ENCODE measurements around the gene TMEM125.

The TMEM125 gene

DNA sequence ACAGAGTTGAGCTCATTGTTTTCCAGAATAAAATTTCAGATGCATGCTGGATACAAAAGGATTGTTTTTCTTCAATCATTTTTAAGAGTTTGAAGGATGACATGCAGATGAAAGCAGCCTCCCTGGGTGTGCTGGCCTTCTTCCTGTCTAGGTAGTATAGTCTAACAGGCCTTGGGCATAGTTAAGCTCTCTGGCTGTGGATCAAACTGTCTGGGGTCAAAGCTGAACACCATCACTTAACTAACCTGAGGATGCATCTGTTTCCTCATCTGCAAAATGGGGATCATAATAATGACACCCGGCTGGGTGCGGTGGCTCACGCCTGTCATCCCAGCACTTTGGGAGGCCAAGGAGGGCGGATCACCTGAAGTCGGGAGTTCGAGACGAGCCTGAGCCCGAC lies 25.0 kb downstream of the TMEM125 start:
- no peaks in the 10 kb centered on the region for H3K36me3 ChIP-seq (ENCODE audit: control insufficient read depth, low read length)
- TF ChIP-seq, protein P1, sequence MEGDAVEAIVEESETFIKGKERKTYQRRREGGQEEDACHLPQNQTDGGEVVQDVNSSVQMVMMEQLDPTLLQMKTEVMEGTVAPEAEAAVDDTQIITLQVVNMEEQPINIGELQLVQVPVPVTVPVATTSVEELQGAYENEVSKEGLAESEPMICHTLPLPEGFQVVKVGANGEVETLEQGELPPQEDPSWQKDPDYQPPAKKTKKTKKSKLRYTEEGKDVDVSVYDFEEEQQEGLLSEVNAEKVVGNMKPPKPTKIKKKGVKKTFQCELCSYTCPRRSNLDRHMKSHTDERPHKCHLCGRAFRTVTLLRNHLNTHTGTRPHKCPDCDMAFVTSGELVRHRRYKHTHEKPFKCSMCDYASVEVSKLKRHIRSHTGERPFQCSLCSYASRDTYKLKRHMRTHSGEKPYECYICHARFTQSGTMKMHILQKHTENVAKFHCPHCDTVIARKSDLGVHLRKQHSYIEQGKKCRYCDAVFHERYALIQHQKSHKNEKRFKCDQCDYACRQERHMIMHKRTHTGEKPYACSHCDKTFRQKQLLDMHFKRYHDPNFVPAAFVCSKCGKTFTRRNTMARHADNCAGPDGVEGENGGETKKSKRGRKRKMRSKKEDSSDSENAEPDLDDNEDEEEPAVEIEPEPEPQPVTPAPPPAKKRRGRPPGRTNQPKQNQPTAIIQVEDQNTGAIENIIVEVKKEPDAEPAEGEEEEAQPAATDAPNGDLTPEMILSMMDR (IDR thresholded peaks at IDR 0.05; ENCODE audit: low read depth, low read length, poor library complexity, severe bottlenecking): no peak
- no peak for TF ChIP-seq EZH2phosphoT487 (IDR thresholded peaks at IDR 0.05; ENCODE audit: borderline replicate concordance, low read length)
- H3K9me3 ChIP-seq (ENCODE audit: control insufficient read depth, insufficient read depth, low read length): no peaks in the 10 kb centered on the region
- no peaks in the 10 kb centered on the region for H4K20me1 ChIP-seq (ENCODE audit: control insufficient read depth, insufficient read depth, low read depth, low read length)
- H3K4me1 ChIP-seq (ENCODE audit: control insufficient read depth, low read length): no peaks in the 10 kb centered on the region
- H3K27me3 ChIP-seq (ENCODE audit: control insufficient read depth, low read length): no peaks in the 10 kb centered on the region
- no peaks in the 10 kb centered on the region for H3F3A ChIP-seq (ENCODE audit: control insufficient read depth, insufficient read depth)
- no peaks in the 10 kb centered on the region for H3K9me2 ChIP-seq (replicated peaks; ENCODE audit: control insufficient read depth, low read length)
- no peak overlapping the region for H3K4me3 ChIP-seq (ENCODE audit: low read length)
- H3K79me2 ChIP-seq (ENCODE audit: control insufficient read depth, low read length): no peaks in the 10 kb centered on the region
- no peak overlapping the region for H3K4me2 ChIP-seq (ENCODE audit: low read length)
- no peak overlapping the region for H3K27ac ChIP-seq (ENCODE audit: low read depth, low read length)

DNA sequence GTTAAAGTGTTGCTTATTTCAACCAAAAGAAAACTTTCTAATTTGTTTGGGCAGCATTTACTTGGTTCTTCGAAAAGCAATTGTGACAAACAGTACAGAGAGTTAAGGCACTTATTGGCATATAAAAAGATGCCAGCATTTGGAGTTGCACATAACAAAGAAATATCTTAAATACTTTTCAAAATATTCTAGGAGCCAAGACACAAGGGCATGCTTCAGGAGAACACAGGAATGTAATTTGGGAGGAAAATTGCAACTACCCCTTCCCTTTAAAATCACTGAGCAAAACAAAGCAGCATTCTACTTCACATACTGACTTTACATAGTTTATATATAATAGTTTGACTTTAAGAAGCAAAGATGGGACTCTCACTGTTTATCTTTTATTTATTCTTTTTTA lies 26.4 kb downstream of the TMEM125 start:
- H3K27ac ChIP-seq (ENCODE audit: low read depth, low read length): no peak overlapping the region
- H3K79me2 ChIP-seq (ENCODE audit: control insufficient read depth, low read length): no peaks in the 10 kb centered on the region
- no peaks in the 10 kb centered on the region for H3K4me1 ChIP-seq (ENCODE audit: control insufficient read depth, low read length)
- TF ChIP-seq EZH2phosphoT487 (IDR thresholded peaks at IDR 0.05; ENCODE audit: borderline replicate concordance, low read length): no peak
- TF ChIP-seq, protein P1 (IDR thresholded peaks at IDR 0.05; ENCODE audit: low read depth, low read length, poor library complexity, severe bottlenecking): no peak
- H3K27me3 ChIP-seq (ENCODE audit: control insufficient read depth, low read length): no peaks in the 10 kb centered on the region
- H4K20me1 ChIP-seq (ENCODE audit: control insufficient read depth, insufficient read depth, low read depth, low read length): no peaks in the 10 kb centered on the region
- no peak overlapping the region for H3K4me2 ChIP-seq (ENCODE audit: low read length)
- no peaks in the 10 kb centered on the region for H3K9me3 ChIP-seq (ENCODE audit: control insufficient read depth, insufficient read depth, low read length)
- no peaks in the 10 kb centered on the region for H3K36me3 ChIP-seq (ENCODE audit: control insufficient read depth, low read length)
- no peaks in the 10 kb centered on the region for H3F3A ChIP-seq (ENCODE audit: control insufficient read depth, insufficient read depth)
- no peaks in the 10 kb centered on the region for H3K9me2 ChIP-seq (replicated peaks; ENCODE audit: control insufficient read depth, low read length)
- no peak overlapping the region for H3K4me3 ChIP-seq (ENCODE audit: low read length)

DNA sequence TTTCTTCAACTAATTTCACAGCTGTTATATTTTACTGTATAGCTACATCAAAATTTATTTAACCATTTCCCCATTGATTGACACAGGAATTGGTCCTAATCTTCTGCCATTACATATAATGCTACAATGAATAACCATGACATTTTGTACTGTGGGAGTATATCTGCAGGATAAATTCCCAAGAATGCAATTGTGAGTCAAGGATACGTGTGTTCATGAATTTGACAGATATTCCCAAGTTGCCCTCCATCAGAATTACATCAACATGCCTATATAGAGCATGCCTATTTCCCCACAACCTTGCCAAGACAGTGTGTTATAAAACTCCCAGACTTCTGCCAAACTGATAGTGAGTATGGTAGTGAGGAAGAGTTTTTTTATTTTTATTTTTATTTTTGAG lies 28.3 kb downstream of the TMEM125 start:
- TF ChIP-seq, protein P1 (IDR thresholded peaks at IDR 0.05; ENCODE audit: low read depth, low read length, poor library complexity, severe bottlenecking): no peak
- no peak for TF ChIP-seq EZH2phosphoT487 (IDR thresholded peaks at IDR 0.05; ENCODE audit: borderline replicate concordance, low read length)
- Histone ChIP-seq H3F3A (ENCODE audit: control insufficient read depth, insufficient read depth) (no peaks in the 10 kb centered on the region), H3K79me2 (ENCODE audit: control insufficient read depth, low read length) (no peaks in the 10 kb centered on the region), H3K9me3 (ENCODE audit: control insufficient read depth, insufficient read depth, low read length) (no peaks in the 10 kb centered on the region), H3K4me3 (ENCODE audit: low read length) (no peak overlapping the region), H3K4me2 (ENCODE audit: low read length) (no peak overlapping the region), H3K27me3 (ENCODE audit: control insufficient read depth, low read length) (0 out of 2 replicates have a peak, but pooled peaks cover 3% of the 10 kb centered on the region), H4K20me1 (ENCODE audit: control insufficient read depth, insufficient read depth, low read depth, low read length) (no peaks in the 10 kb centered on the region), H3K4me1 (ENCODE audit: control insufficient read depth, low read length) (no peaks in the 10 kb centered on the region), H3K36me3 (ENCODE audit: control insufficient read depth, low read length) (no peaks in the 10 kb centered on the region), H3K27ac (ENCODE audit: low read depth, low read length) (no peak overlapping the region), H3K9me2 (replicated peaks; ENCODE audit: control insufficient read depth, low read length) (no peaks in the 10 kb centered on the region)

DNA sequence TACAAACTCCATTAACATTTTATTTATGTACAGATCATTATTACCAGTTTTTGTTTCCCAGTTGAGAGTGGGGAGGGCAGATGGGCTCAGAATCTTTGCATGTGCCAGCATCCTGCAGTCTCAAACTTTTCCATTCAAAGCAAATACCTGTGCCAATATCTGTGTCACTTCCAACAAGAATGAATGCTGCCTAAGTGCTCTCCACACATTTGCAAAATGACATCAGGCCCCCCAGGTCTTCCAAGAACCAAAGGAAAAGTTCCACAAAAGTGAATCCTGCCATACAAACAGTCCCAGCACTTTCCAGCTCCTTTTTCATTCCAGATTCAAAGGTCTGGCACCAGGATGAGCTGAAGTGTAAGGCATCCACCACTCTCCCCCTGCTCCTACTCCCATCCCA lies 29.3 kb downstream of the TMEM125 start:
- Histone ChIP-seq H3K79me2 (ENCODE audit: control insufficient read depth, low read length) (no peaks in the 10 kb centered on the region), H3K9me3 (ENCODE audit: control insufficient read depth, insufficient read depth, low read length) (no peaks in the 10 kb centered on the region), H3K4me2 (ENCODE audit: low read length) (no peak overlapping the region), H3K36me3 (ENCODE audit: control insufficient read depth, low read length) (no peaks in the 10 kb centered on the region), H3K9me2 (replicated peaks; ENCODE audit: control insufficient read depth, low read length) (no peaks in the 10 kb centered on the region), H3K4me3 (ENCODE audit: low read length) (no peak overlapping the region), H4K20me1 (ENCODE audit: control insufficient read depth, insufficient read depth, low read depth, low read length) (no peaks in the 10 kb centered on the region), H3K27me3 (ENCODE audit: control insufficient read depth, low read length) (0 out of 2 replicates have a peak, but pooled peaks cover 3% of the 10 kb centered on the region), H3K4me1 (ENCODE audit: control insufficient read depth, low read length) (no peaks in the 10 kb centered on the region), H3K27ac (ENCODE audit: low read depth, low read length) (no peak overlapping the region), H3F3A (ENCODE audit: control insufficient read depth, insufficient read depth) (no peaks in the 10 kb centered on the region)
- TF ChIP-seq EZH2phosphoT487 (IDR thresholded peaks at IDR 0.05; ENCODE audit: borderline replicate concordance, low read length): no peak
- TF ChIP-seq, protein P1 (IDR thresholded peaks at IDR 0.05; ENCODE audit: low read depth, low read length, poor library complexity, severe bottlenecking): no peak
